ENCODE data around the gene TFB1M.

GRCh38 chr6:155221086-155221485 lies 93.2 kb downstream of the TFB1M start:
- no peak for TF ChIP-seq CTCF (IDR thresholded peaks at IDR 0.05; ENCODE audit: extremely low read depth in 1 of 2, insufficient read depth in 1 of 2, low read depth in 1 of 2, low read length in 2 of 2)
- TF ChIP-seq POLR2A (IDR thresholded peaks at IDR 0.05; ENCODE audit: low read depth, low read length), result no peak
- no peak for TF ChIP-seq EZH2 (IDR thresholded peaks at IDR 0.05; ENCODE audit: borderline replicate concordance, low read depth, low read length, severe bottlenecking)
- no peak for TF ChIP-seq MAX (IDR thresholded peaks at IDR 0.05; ENCODE audit: insufficient read depth, insufficient read length)

Data from endothelial cell of umbilical vein (primary cell).